Keratinocyte (primary cell): ENCODE results near the gene SLC38A4. TPM values are rescaled to one million over a fixed set of nuclear protein-coding genes. Genes with fewer than 3 reads are reported as not detected.

Source experiments
- DNase-seq: peaks from one replicate; pipeline ENCODE4 v3.0.0-alpha.2; 2011; ENCODE audit warnings: low read depth, missing footprints, low spot score
- FAIRE-seq: peaks from 2 replicates; lab custom pipeline; 2011; peaks lifted over from hg19 to GRCh38; lab: Jason Lieb, UNC
- H2AFZ ChIP-seq: 2 replicates; pipeline ENCODE4 v1.6.0; 2012; ENCODE audit warnings: low read length, control low read depth, inconsistent platforms; ENCODE audit not compliant: control insufficient read depth
- H3K27ac ChIP-seq: 2 replicates; pipeline ENCODE4 v1.5.1; 2011; ENCODE audit warnings: low read length; ENCODE audit not compliant: control insufficient read depth, insufficient read depth
- H3K27me3 ChIP-seq: 3 replicates; pipeline ENCODE4 v1.6.0; 2011; ENCODE audit warnings: low read length; ENCODE audit not compliant: control insufficient read depth, insufficient read depth; ENCODE audit errors: extremely low read depth
- H3K36me3 ChIP-seq, 2 experiments: 2 replicates in 1 of 2; 3 replicates in 1 of 2; pipeline ENCODE4 v1.5.1; 2011; ENCODE audit warnings: low read length in 2 of 2, mild to moderate bottlenecking in 1 of 2; ENCODE audit not compliant: control insufficient read depth in 2 of 2, insufficient read depth in 2 of 2; ENCODE audit errors: extremely low read depth in 1 of 2
- H3K4me1 ChIP-seq: 3 replicates; pipeline ENCODE4 v1.5.1; 2011; ENCODE audit warnings: low read length; ENCODE audit not compliant: control insufficient read depth, insufficient read depth; ENCODE audit errors: extremely low read depth
- H3K4me2 ChIP-seq: 3 replicates; pipeline ENCODE4 v1.6.0; 2011; ENCODE audit warnings: low read depth, low read length; ENCODE audit not compliant: control insufficient read depth, insufficient read depth; ENCODE audit errors: extremely low read depth
- H3K4me3 ChIP-seq, 3 experiments: fragments of 200-600 bp in 1 of 3; sonication (generic) in 1 of 3; 2 replicates in 2 of 3; 3 replicates in 1 of 3; pipeline ENCODE4 v1.5.1; 2011 to 2016; ENCODE audit warnings: low read length in 3 of 3, mild to moderate bottlenecking in 3 of 3, control low read depth in 2 of 3, inconsistent platforms in 1 of 3, low read depth in 1 of 3, mixed read lengths in 1 of 3, mixed run types in 1 of 3, moderate library complexity in 1 of 3; ENCODE audit not compliant: control insufficient read depth in 2 of 3, insufficient read depth in 2 of 3; ENCODE audit errors: extremely low read depth in 1 of 3
- H3K79me2 ChIP-seq: 2 replicates; pipeline ENCODE4 v1.6.0; 2012; ENCODE audit warnings: low read length; ENCODE audit not compliant: control insufficient read depth, insufficient read depth
- H3K9ac ChIP-seq: 3 replicates; pipeline ENCODE4 v1.6.0; 2011; ENCODE audit warnings: low read length; ENCODE audit not compliant: control insufficient read depth, insufficient read depth; ENCODE audit errors: extremely low read depth
- H3K9me1 ChIP-seq: 3 replicates; pipeline ENCODE4 v1.6.0; 2011; ENCODE audit warnings: low read length; ENCODE audit not compliant: control insufficient read depth, insufficient read depth; ENCODE audit errors: extremely low read depth
- H3K9me3 ChIP-seq: 2 replicates; pipeline ENCODE4 v1.5.1; 2012; ENCODE audit warnings: low read depth, low read length; ENCODE audit not compliant: control insufficient read depth
- H4K20me1 ChIP-seq: 3 replicates; pipeline ENCODE4 v1.6.0; 2011; ENCODE audit warnings: low read length; ENCODE audit not compliant: control insufficient read depth, insufficient read depth; ENCODE audit errors: extremely low read depth
- EZH2 ChIP-seq: IDR thresholded peaks from one replicate; pipeline ENCODE4 v1.6.1; 2012; ENCODE audit warnings: inconsistent platforms, mild to moderate bottlenecking, low read length, moderate library complexity
- dilution Hi-C: fragments of 300-500 bp; cut with MboI; formaldehyde crosslinking; loops from one replicate; pipeline ENCODE4 v1.7.0; 2020; ENCODE audit warnings: low sequenced_read_pairs; ENCODE audit not compliant: extremely low pct_ligation_motif_present
- polyA plus RNA-seq, 5 experiments: library from polyadenylated mRNA; depleted of rRNA in 3 of 5; stranded (reverse) in 3 of 5; stranded (forward) in 1 of 5; unstranded in 1 of 5; fragments of >200 nt; gene quantifications; 1 replicate in 1 of 5; 2 replicates in 3 of 5; 3 replicates in 1 of 5; pipeline versions ENCODE4 v1.2.1 to v1.2.3, GENCODE V29; 2011 to 2012; ENCODE audit warnings: missing spikeins in 2 of 5, low read depth in 1 of 5, low replicate concordance in 1 of 5
- TF ChIP-seq, protein P1 (sequence below), 3 experiments: IDR thresholded peaks in 1 of 3; conservative IDR thresholded peaks in 1 of 3; optimal IDR thresholded peaks in 1 of 3; 2 replicates in 2 of 3; 3 replicates in 1 of 3; pipeline versions ENCODE3 to v1.5.1; 2011; ENCODE audit warnings: low read length in 3 of 3, mild to moderate bottlenecking in 3 of 3, moderate library complexity in 2 of 3, control low read depth in 1 of 3, inconsistent platforms in 1 of 3; ENCODE audit not compliant: insufficient read depth in 2 of 3; ENCODE audit errors: extremely low read depth in 1 of 3

The SLC38A4 gene
- polyA plus RNA-seq, 1 donor (not counting 4 experiments of a cell fraction or from before 2014, with no cell fraction given), result 0.37 TPM

DNA sequence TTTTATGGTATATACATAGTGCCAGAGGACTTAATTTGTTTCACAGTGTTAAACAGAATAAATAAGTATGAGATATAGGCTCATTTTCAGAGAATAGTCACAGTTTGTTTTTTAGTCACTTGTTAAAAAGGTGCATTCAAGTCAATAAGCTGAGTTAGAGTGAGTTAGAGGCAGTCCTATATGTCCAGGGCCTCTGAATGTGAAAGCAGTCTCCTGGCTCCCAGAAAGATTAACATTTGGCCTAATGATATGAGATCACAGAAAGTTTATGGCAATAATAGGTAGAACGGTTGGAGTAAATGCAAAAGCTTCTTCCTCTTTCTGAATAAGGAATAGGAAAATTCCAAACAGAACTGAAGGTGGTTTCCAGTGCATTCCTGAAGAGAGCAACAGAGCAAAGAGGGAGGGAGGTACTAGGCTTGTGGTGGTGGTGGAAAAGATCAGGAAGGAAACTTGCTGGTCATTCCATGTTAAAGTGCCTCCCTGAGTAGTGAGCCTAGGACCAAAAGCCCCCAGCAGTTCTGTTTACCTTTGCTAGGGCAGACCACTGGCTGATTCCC is 54.4 kb downstream of the SLC38A4 start:
- Histone ChIP-seq H3K9me3 (no peaks in the 10 kb centered on the region), H3K27me3 (no peaks in the 10 kb centered on the region), H3K4me2 (no peak overlapping the region), H3K36me3 (no peaks in the 10 kb centered on the region), H3K27ac (no peak overlapping the region), H4K20me1 (no peaks in the 10 kb centered on the region), H3K9me1 (no peaks in the 10 kb centered on the region), H3K9ac (no peak overlapping the region), H3K79me2 (no peaks in the 10 kb centered on the region), H2AFZ (no peak overlapping the region), H3K4me1 (peaks cover 4% of the 10 kb centered on the region), H3K4me3 (no peak overlapping the region)
- DNase-seq (no peak), FAIRE-seq (no peak)
- dilution Hi-C loops, result no loop called here
- TF ChIP-seq, protein P1, sequence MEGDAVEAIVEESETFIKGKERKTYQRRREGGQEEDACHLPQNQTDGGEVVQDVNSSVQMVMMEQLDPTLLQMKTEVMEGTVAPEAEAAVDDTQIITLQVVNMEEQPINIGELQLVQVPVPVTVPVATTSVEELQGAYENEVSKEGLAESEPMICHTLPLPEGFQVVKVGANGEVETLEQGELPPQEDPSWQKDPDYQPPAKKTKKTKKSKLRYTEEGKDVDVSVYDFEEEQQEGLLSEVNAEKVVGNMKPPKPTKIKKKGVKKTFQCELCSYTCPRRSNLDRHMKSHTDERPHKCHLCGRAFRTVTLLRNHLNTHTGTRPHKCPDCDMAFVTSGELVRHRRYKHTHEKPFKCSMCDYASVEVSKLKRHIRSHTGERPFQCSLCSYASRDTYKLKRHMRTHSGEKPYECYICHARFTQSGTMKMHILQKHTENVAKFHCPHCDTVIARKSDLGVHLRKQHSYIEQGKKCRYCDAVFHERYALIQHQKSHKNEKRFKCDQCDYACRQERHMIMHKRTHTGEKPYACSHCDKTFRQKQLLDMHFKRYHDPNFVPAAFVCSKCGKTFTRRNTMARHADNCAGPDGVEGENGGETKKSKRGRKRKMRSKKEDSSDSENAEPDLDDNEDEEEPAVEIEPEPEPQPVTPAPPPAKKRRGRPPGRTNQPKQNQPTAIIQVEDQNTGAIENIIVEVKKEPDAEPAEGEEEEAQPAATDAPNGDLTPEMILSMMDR (optimal IDR thresholded peaks at IDR 0.05 in 1 of 3, IDR thresholded peaks at IDR 0.05 in 1 of 3, conservative IDR thresholded peaks at IDR 0.05 in 1 of 3; ENCODE audit: extremely low read depth in 1 of 3, insufficient read depth in 2 of 3, low read length in 3 of 3), result no peak
- no peak for TF ChIP-seq EZH2

DNA sequence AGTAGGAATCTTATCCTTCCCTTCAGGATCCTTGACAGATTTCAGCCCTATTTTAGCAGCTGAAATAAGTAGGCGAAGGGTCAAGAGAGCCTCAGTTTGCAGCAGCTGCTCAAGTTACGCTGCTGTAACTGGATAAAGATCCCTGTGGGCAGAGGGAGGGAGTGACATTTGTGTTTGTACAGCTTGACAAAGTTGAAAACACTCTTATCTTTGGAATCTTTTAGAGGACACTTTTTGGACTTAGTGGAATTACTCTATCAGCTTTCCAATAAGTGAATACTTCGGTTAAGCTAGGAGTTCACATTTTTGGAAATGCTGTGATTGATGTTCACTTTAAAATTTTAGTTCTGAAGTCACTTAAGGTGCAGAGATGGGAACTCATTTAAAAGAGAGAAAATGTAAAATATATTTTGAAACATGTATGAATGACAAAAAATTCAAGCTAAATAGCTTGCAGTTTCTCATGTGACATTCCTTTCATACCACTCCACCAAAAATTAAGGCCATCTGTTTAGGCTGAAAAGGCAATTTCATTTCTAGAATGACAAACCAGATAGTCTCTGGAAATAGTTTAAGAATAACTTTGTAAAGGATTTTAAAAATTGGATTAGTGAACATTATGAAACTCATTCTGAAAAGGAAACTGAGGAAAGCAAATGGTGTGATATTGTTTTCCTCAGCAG is 55.2 kb downstream of the SLC38A4 start:
- H3K27ac ChIP-seq, result no peak overlapping the region
- H3K9ac ChIP-seq, result no peak overlapping the region
- H3K79me2 ChIP-seq, result no peaks in the 10 kb centered on the region
- FAIRE-seq, result no peak
- no peak overlapping the region for H2AFZ ChIP-seq
- H3K4me3 ChIP-seq, result no peak overlapping the region
- no peak for DNase-seq
- no peaks in the 10 kb centered on the region for H4K20me1 ChIP-seq
- no peaks in the 10 kb centered on the region for H3K27me3 ChIP-seq
- H3K9me3 ChIP-seq, result no peaks in the 10 kb centered on the region
- TF ChIP-seq, protein P1 (optimal IDR thresholded peaks at IDR 0.05 in 1 of 3, IDR thresholded peaks at IDR 0.05 in 1 of 3, conservative IDR thresholded peaks at IDR 0.05 in 1 of 3; ENCODE audit: extremely low read depth in 1 of 3, insufficient read depth in 2 of 3, low read length in 3 of 3), result no peak
- TF ChIP-seq EZH2, result no peak
- H3K9me1 ChIP-seq, result no peaks in the 10 kb centered on the region
- no peaks in the 10 kb centered on the region for H3K36me3 ChIP-seq
- H3K4me1 ChIP-seq, result peaks cover 4% of the 10 kb centered on the region
- H3K4me2 ChIP-seq, result no peak overlapping the region
- dilution Hi-C loops, result no loop called here
